Right lobe of liver (tissue), 4 donors: ENCODE measurements around the gene SMG7.

ENCODE experiments used
- CTCF ChIP-seq, 4 donors: fragments of 200-600 bp in 3 of 4; fragments of 450-650 bp in 1 of 4; IDR thresholded peaks; one replicate each; pipeline versions ENCODE4 v1.5.1 to v1.8.0; 2016 to 2022; ENCODE audit warnings: antibody characterized with exemption in 4 of 4, mild to moderate bottlenecking in 2 of 4
- POLR2A ChIP-seq: fragments of 450-650 bp; IDR thresholded peaks from one replicate; pipeline ENCODE4 v1.6.1; 2017; ENCODE audit warnings: antibody characterized with exemption, mild to moderate bottlenecking
- donor health status: DM: no; HTN: no; CAD: no.
- donor health status: DM: no; HTN: no; CAD: no.
- donor health status: DM: no; HTN: yes; CAD: no.

DNA sequence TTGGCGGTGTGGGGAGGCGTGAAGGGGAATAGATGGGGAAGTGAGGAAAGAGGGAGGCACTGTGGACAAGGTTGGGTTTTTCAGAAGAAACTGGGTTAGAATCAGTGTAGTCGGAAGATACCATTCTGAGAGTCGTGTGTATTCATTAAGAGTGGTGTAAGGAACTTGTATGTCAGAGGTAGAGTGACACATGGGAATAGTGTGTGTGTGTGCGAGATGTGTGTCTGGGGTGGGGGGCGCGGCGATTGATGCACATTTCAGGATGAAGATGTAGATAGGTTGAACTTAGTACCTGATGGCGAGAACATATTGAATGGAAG lies 878 bp downstream of the SMG7 start:
- TF ChIP-seq POLR2A (no peak), CTCF (IDR thresholded peaks at IDR 0.05) (no peak)
